Osteoblast (primary cell): ENCODE measurements around the gene FAM13C. TPM values are rescaled to one million over a fixed set of nuclear protein-coding genes. Genes with fewer than 3 reads are reported as not detected.
"Not testable (repeated sequence)": the region's sequence is repeated elsewhere in the genome, so short reads cannot be mapped to it uniquely, and the experiment has no call there.

Experiments
- DNase-seq: peaks from one replicate; pipeline ENCODE4 v3.0.0; 2011; ENCODE audit warnings: low spot score, mixed read lengths; ENCODE audit not compliant: insufficient read length; ENCODE audit errors: missing footprints
- H2AFZ ChIP-seq: 2 replicates; pipeline ENCODE4 v1.6.0; 2011; ENCODE audit warnings: mild to moderate bottlenecking, low read length
- H3K27ac ChIP-seq: 2 replicates; pipeline ENCODE4 v1.5.1; 2011; ENCODE audit warnings: mild to moderate bottlenecking, low read depth, low read length, moderate library complexity
- H3K27me3 ChIP-seq: 2 replicates; pipeline ENCODE4 v1.6.0; 2012; ENCODE audit warnings: mild to moderate bottlenecking, control low read depth, inconsistent platforms, low read length, moderate library complexity; ENCODE audit not compliant: insufficient read depth
- H3K36me3 ChIP-seq: 2 replicates; pipeline ENCODE4 v1.5.1; 2011; ENCODE audit warnings: mild to moderate bottlenecking, low read length, control low read depth, moderate library complexity; ENCODE audit not compliant: insufficient read depth
- H3K4me1 ChIP-seq: 2 replicates; pipeline ENCODE4 v1.5.1; 2011; ENCODE audit warnings: mild to moderate bottlenecking, low read length, control low read depth, moderate library complexity; ENCODE audit not compliant: insufficient read depth
- H3K4me2 ChIP-seq: 2 replicates; pipeline ENCODE4 v1.6.0; 2011; ENCODE audit warnings: mild to moderate bottlenecking, low read length; ENCODE audit not compliant: insufficient read depth
- H3K4me3 ChIP-seq: fragments of 200-600 bp; sonication (generic); 3 replicates; pipeline ENCODE4 v1.5.1; 2012; ENCODE audit warnings: mild to moderate bottlenecking, low read length, inconsistent platforms; ENCODE audit not compliant: insufficient read depth
- H3K79me2 ChIP-seq: 2 replicates; pipeline ENCODE4 v1.6.0; 2012; ENCODE audit warnings: mild to moderate bottlenecking, low read length, control low read depth, inconsistent platforms; ENCODE audit not compliant: insufficient read depth
- H3K9me3 ChIP-seq: 2 replicates; pipeline ENCODE4 v1.5.1; 2011; ENCODE audit warnings: low read depth, low read length, control low read depth
- H4K20me1 ChIP-seq: 2 replicates; pipeline ENCODE4 v1.6.0; 2012; ENCODE audit warnings: mild to moderate bottlenecking, low read length, control low read depth; ENCODE audit not compliant: insufficient read depth
- total RNA-seq: library from RNA; depleted of rRNA; stranded (reverse); fragments of >200 nt; gene quantifications from 2 replicates; pipeline ENCODE4 v1.2.3, GENCODE V29; 2012
- TF ChIP-seq, protein P1 (sequence below): IDR thresholded peaks from 2 replicates; pipeline ENCODE4 v1.5.1; 2011; ENCODE audit warnings: mild to moderate bottlenecking, low read depth, low read length, moderate library complexity; ENCODE audit errors: extremely low read depth

The FAM13C gene
- total RNA-seq, 1 donor = 6.5 TPM

DNA sequence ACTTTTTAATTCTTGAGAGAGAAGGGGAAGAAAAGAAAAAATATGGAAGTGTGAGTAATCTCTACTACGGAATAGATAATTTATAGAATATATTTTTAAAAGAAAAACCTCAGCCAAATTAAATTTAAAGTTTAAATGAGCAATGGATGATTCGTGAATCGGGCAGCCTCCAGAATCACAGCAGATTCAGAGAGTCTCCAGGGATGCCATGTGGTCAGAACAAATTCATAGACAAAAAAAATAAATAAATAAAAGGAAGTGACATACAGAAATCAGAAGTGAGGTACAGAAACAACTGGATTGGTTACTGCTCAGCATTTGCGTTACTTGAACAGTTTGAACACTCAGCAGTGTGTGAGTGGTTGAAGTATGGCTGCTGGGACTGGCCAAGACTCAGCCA is 132.9 kb downstream of the FAM13C start:
- Histone ChIP-seq H3K4me1 (no peaks in the 10 kb centered on the region), H2AFZ (peak overlapping the region; percentile 30), H3K79me2 (no peaks in the 10 kb centered on the region), H4K20me1 (no peaks in the 10 kb centered on the region), H3K4me3 (no peak overlapping the region), H3K9me3 (no peaks in the 10 kb centered on the region), H3K27me3 (no peaks in the 10 kb centered on the region), H3K36me3 (no peaks in the 10 kb centered on the region), H3K27ac (no peak overlapping the region), H3K4me2 (no peak overlapping the region)
- TF ChIP-seq, protein P1, sequence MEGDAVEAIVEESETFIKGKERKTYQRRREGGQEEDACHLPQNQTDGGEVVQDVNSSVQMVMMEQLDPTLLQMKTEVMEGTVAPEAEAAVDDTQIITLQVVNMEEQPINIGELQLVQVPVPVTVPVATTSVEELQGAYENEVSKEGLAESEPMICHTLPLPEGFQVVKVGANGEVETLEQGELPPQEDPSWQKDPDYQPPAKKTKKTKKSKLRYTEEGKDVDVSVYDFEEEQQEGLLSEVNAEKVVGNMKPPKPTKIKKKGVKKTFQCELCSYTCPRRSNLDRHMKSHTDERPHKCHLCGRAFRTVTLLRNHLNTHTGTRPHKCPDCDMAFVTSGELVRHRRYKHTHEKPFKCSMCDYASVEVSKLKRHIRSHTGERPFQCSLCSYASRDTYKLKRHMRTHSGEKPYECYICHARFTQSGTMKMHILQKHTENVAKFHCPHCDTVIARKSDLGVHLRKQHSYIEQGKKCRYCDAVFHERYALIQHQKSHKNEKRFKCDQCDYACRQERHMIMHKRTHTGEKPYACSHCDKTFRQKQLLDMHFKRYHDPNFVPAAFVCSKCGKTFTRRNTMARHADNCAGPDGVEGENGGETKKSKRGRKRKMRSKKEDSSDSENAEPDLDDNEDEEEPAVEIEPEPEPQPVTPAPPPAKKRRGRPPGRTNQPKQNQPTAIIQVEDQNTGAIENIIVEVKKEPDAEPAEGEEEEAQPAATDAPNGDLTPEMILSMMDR = no peak
- no peak for DNase-seq

DNA sequence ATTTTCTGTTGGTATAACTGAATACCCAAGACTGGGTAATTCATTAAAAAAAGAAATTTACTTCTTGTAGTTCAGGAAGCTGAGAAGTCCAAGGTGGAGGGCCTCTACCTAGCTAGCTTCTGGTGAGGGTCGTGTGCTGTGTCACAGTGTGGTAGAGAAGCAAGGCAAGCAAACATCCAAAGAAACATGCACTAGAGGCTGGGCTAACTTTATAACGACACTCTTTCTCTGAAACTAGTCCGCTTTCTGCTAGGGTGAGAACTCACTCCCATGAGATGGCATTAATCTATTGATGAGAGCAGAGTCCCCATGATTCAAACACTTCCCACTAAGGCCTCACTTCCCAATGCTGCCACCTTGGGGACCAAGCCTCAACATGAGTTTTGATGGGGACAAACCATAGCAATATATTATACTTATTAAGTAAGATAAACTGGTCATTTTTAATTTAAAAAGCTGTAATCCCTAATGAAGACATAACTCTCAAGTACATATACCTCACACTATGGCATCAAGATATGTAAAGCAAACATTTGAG is 135.1 kb downstream of the FAM13C start:
- H3K36me3 ChIP-seq = no peaks in the 10 kb centered on the region
- no peak overlapping the region for H2AFZ ChIP-seq
- H3K4me3 ChIP-seq = no peak overlapping the region
- no peaks in the 10 kb centered on the region for H3K4me1 ChIP-seq
- TF ChIP-seq, protein P1 = no peak
- no peak overlapping the region for H3K27ac ChIP-seq
- DNase-seq = no peak
- no peak overlapping the region for H3K4me2 ChIP-seq
- no peaks in the 10 kb centered on the region for H3K79me2 ChIP-seq
- no peaks in the 10 kb centered on the region for H3K9me3 ChIP-seq
- H4K20me1 ChIP-seq = no peaks in the 10 kb centered on the region
- no peaks in the 10 kb centered on the region for H3K27me3 ChIP-seq

DNA sequence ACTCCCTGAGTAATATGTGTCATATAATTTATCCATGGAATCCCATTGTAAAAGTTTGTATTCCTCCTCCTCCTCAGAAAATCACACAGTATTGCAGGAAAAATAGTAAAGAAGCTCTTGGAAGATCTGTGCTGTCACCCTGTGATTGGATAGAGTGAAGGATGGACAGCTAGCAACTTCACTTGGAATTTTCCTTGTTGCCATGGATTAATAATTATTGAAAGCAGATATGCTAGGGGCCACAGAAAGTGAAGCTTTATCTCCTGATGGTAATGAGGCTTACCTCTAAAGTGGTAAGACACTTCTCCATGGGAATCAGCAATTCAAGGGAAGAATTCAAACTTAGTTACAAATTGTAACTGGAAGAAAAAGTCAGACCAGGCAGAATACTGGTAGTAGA is 137.1 kb downstream of the FAM13C start:
- Histone ChIP-seq H3K27ac (no peak overlapping the region), H3K27me3 (no peaks in the 10 kb centered on the region), H3K4me3 (no peak overlapping the region), H3K4me1 (no peaks in the 10 kb centered on the region), H3K9me3 (no peaks in the 10 kb centered on the region), H4K20me1 (no peaks in the 10 kb centered on the region), H3K79me2 (no peaks in the 10 kb centered on the region), H2AFZ (no peak overlapping the region), H3K4me2 (no peak overlapping the region), H3K36me3 (no peaks in the 10 kb centered on the region)
- TF ChIP-seq, protein P1 = no peak
- no peak for DNase-seq

DNA sequence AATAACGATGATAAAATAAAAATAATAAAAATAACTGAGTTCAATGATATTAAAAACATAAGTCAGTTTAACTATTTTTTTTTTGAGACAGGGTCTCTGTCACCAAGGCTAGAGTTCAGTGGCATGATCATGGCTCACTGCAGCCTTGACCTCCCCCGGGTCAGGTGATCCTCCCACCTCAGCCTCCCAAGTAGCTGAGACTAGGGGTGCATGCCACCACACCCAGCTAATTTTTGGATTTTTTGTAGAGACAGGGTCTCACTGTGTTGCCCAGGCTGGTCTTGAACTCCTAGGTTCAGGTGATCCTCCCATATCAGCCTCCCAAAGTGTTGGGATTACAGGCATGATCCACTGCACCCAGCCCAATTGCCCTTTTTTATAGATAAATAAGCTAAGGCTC is 138.8 kb downstream of the FAM13C start:
- not testable (repeated sequence) for H3K9me3 ChIP-seq, H3K4me3 ChIP-seq, H2AFZ ChIP-seq, H3K27ac ChIP-seq, H3K79me2 ChIP-seq, H3K4me1 ChIP-seq, H3K36me3 ChIP-seq, H3K4me2 ChIP-seq, H3K27me3 ChIP-seq, H4K20me1 ChIP-seq, DNase-seq

DNA sequence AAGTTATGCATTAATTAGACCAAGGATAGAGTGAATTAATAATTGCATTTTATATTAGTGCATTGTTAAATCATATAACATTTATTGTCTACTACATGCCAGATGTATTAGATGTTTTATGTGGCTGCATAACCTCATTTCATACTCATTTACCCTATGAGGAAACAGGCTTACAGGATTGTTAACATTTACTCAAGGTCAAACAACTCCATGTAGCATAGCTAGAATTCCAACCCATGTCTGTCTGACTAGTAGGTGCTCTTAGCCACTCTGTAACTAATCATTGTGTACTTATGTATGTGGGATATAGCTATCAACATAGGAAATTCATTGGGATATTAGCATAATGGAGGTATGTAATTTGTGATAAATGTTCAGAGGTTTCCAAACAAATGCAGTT is 139.6 kb downstream of the FAM13C start:
- H3K36me3 ChIP-seq = no peaks in the 10 kb centered on the region
- no peak overlapping the region for H2AFZ ChIP-seq
- TF ChIP-seq, protein P1 = no peak
- H4K20me1 ChIP-seq = no peaks in the 10 kb centered on the region
- no peak for DNase-seq
- H3K9me3 ChIP-seq = no peaks in the 10 kb centered on the region
- no peaks in the 10 kb centered on the region for H3K4me1 ChIP-seq
- no peak overlapping the region for H3K4me3 ChIP-seq
- H3K79me2 ChIP-seq = no peaks in the 10 kb centered on the region
- H3K4me2 ChIP-seq = no peak overlapping the region
- H3K27me3 ChIP-seq = no peaks in the 10 kb centered on the region
- no peak overlapping the region for H3K27ac ChIP-seq
